ENCODE data around the gene CDC42EP5. TPM values are rescaled to one million over a fixed set of nuclear protein-coding genes. Genes with fewer than 3 reads are reported as not detected.

Gene CDC42EP5
- total RNA-seq, 2 experiments from 2014 or later: not detected

DNA sequence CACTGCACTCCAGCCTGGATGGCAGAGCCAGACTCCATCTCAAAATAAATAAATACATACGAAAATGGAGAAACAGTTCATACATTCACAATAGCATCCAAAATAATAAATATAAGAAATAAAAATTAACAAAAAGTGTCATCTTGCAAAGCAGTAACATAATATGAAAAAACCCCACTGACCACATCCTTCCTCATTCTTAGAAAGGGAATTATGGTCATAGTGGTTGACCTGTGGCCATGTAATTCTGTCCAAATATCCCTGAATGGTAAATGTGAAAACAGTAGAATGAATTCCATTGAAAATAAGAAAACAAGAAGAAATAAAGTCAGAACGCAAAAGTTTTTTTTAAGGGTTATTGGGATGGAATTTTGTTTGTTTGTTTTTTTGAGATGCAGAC lies 7.0 kb upstream of the CDC42EP5 start:
- ChIA-PET CTCF (ENCODE audit: unreplicated experiment) (no interaction called here), POLR2A (no interaction called here)
- H3K4me1 ChIP-seq (ENCODE audit: insufficient read depth, low read length, poor library complexity, severe bottlenecking): no peaks in the 10 kb centered on the region
- TF ChIP-seq EZH2phosphoT487 (IDR thresholded peaks at IDR 0.05; ENCODE audit: borderline replicate concordance, low read depth, low read length) (no peak), CTCF (conservative IDR thresholded peaks at IDR 0.05; ENCODE audit: low read length) (no peak)
- intact Hi-C loops (cut with micrococcal nuclease; ENCODE audit: unreplicated experiment): no loop called here
- no peaks in the 10 kb centered on the region for H3K9me3 ChIP-seq (ENCODE audit: low read length)
- no peak overlapping the region for H3K4me2 ChIP-seq (ENCODE audit: low read length)
- DNase-seq (ENCODE audit: low spot score): no peak
- no peak overlapping the region for H2AFZ ChIP-seq (ENCODE audit: low read length)
- H3K36me3 ChIP-seq (ENCODE audit: insufficient read depth, low read length): no peaks in the 10 kb centered on the region
- no peaks in the 10 kb centered on the region for H3K9me2 ChIP-seq (ENCODE audit: insufficient read depth, low read length)
- BruUV-seq (replicated peaks): no TSS peak
- no peak overlapping the region for H3K27ac ChIP-seq (ENCODE audit: low read depth, low read length, poor library complexity, severe bottlenecking)
- no peaks in the 10 kb centered on the region for H3K79me2 ChIP-seq (ENCODE audit: insufficient read depth, low read depth, low read length)
- H4K20me1 ChIP-seq (ENCODE audit: insufficient read depth, low read length): no peaks in the 10 kb centered on the region; the same call in 1 of the 2 replicates
- H3K4me3 ChIP-seq (ENCODE audit: low read depth, low read length, poor library complexity, severe bottlenecking): no peak overlapping the region

- Histone ChIP-seq H4K20me1 (ENCODE audit: insufficient read depth, low read length) (no peaks in the 10 kb centered on the region), H3K79me2 (ENCODE audit: insufficient read depth, low read depth, low read length) (no peaks in the 10 kb centered on the region), H3K9me3 (ENCODE audit: low read length) (no peaks in the 10 kb centered on the region), H3K27ac (ENCODE audit: low read depth, low read length, poor library complexity, severe bottlenecking) (no peak overlapping the region), H3K9me2 (ENCODE audit: insufficient read depth, low read length) (no peaks in the 10 kb centered on the region), H3K36me3 (ENCODE audit: insufficient read depth, low read length) (no peaks in the 10 kb centered on the region), H3K4me2 (ENCODE audit: low read length) (no peak overlapping the region), H3K4me3 (ENCODE audit: low read depth, low read length, poor library complexity, severe bottlenecking) (no peak overlapping the region), H2AFZ (ENCODE audit: low read length) (no peak overlapping the region), H3K4me1 (ENCODE audit: insufficient read depth, low read length, poor library complexity, severe bottlenecking) (no peaks in the 10 kb centered on the region)
- intact Hi-C loops (cut with micrococcal nuclease; ENCODE audit: unreplicated experiment): loop anchor here (1.0 kb wide), 1 partner anchor 197 kb away; no protein-coding TSS in a partner anchor
- peak; percentile 70 for DNase-seq (ENCODE audit: low spot score)
- BruUV-seq (replicated peaks): no TSS peak
- ChIA-PET CTCF (ENCODE audit: unreplicated experiment) (interaction anchor here (0.6 kb wide), 1 partner anchor 314 kb away, joined by 3 read pairs; no protein-coding TSS in a partner anchor), POLR2A (no interaction called here)
- no peak for TF ChIP-seq EZH2phosphoT487 (IDR thresholded peaks at IDR 0.05; ENCODE audit: borderline replicate concordance, low read depth, low read length)
- TF ChIP-seq CTCF (conservative IDR thresholded peaks at IDR 0.05; ENCODE audit: low read length): peak; percentile 81
Measured at GRCh38 chr19:54478677-54479266, 5.7 kb upstream of the CDC42EP5 start.

DNA sequence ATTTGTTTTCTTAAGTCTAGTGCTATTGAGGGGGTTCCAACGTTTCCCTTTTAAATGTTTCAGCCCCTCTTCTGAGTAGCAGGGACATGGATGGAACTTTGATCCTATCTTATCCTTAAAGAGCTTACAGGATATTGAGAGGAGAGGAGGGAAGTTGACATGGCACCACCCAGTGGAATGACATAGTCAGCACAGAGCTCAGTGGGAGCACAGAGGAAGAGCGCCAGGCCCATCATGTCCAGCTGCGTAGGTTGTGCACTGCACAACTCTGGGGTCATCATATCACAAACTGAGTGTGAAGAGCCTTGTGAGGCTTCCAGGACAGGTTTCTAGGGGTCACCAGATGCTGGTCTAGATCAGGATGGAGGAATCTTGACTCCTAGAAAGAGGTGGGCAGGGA lies 4.6 kb upstream of the CDC42EP5 start:
- Histone ChIP-seq H3K4me1 (ENCODE audit: insufficient read depth, low read length, poor library complexity, severe bottlenecking) (no peaks in the 10 kb centered on the region), H4K20me1 (ENCODE audit: insufficient read depth, low read length) (no peaks in the 10 kb centered on the region), H3K4me3 (ENCODE audit: low read depth, low read length, poor library complexity, severe bottlenecking) (no peak overlapping the region), H2AFZ (ENCODE audit: low read length) (no peak overlapping the region), H3K79me2 (ENCODE audit: insufficient read depth, low read depth, low read length) (no peaks in the 10 kb centered on the region), H3K27ac (ENCODE audit: low read depth, low read length, poor library complexity, severe bottlenecking) (no peak overlapping the region), H3K9me3 (ENCODE audit: low read length) (no peaks in the 10 kb centered on the region), H3K4me2 (ENCODE audit: low read length) (no peak overlapping the region), H3K9me2 (ENCODE audit: insufficient read depth, low read length) (no peaks in the 10 kb centered on the region), H3K36me3 (ENCODE audit: insufficient read depth, low read length) (no peaks in the 10 kb centered on the region)
- ChIA-PET POLR2A (no interaction called here), CTCF (ENCODE audit: unreplicated experiment) (no interaction called here)
- no peak for DNase-seq (ENCODE audit: low spot score)
- TF ChIP-seq CTCF (conservative IDR thresholded peaks at IDR 0.05; ENCODE audit: low read length) (0 out of 2 replicates have a peak, but pooled peaks have one; percentile 29), EZH2phosphoT487 (IDR thresholded peaks at IDR 0.05; ENCODE audit: borderline replicate concordance, low read depth, low read length) (no peak)
- intact Hi-C loops (cut with micrococcal nuclease; ENCODE audit: unreplicated experiment): loop anchor here (1.0 kb wide), 1 partner anchor 198 kb away; no protein-coding TSS in a partner anchor
- no TSS peak for BruUV-seq (replicated peaks)

Data from OCI-LY7 (cell line).